EH (cell line): Measurements from ENCODE around the gene RAB27B.
"Not testable (repeated sequence)": the region's sequence is repeated elsewhere in the genome, so short reads cannot be mapped to it uniquely, and the experiment has no call there.

ENCODE experiments used
- DNase-seq: peaks from one replicate; pipeline ENCODE4 v3.0.0-alpha.2; 2015; ENCODE audit warnings: low read depth

Gene RAB27B

GRCh38 chr18:54815086-54815485, 13.2 kb upstream of the RAB27B start:
- no peak for DNase-seq

GRCh38 chr18:54820785-54821275, 7.4 kb upstream of the RAB27B start:
- DNase-seq, result not testable (repeated sequence)

GRCh38 chr18:54822872-54823845, 5.1 kb upstream of the RAB27B start:
- DNase-seq, result peak; percentile 90

- DNase-seq, result no peak
Measured at GRCh38 chr18:54824761-54825160, 3.5 kb upstream of the RAB27B start.

DNA sequence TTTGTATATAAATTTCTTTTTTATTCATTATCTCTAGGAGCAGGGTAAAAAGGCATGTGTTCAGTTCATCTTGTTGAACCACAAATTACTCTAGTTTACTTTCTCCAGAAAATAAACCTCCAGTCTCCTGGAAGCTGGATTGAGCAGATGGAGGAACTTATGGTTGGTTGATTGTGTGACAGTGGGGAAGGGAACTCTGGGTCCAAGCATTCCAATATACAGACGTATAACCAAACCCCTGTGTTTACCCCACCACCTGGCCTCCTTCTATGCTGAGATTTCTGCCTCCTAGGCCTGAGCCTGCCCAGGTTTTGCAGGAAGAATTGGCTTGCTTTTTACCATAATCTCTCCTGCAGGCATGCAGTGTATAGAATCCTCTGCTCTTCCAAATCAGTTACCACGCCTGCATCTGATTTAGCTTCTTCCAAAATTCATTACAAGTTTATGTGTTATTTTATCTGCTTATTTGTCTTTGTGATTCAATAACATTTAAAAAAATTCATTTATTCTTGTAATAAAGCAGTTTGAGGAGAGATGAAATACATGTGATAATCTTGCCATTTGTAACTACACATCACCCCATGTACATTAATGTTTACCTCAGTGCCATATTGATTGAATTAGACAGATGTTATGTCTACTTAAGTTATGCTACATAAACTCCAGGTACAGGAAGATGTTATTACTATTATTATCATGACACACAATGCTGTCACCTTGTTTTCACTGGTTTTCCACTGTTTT, 2.5 kb upstream of the RAB27B start:
- no peak for DNase-seq

DNA sequence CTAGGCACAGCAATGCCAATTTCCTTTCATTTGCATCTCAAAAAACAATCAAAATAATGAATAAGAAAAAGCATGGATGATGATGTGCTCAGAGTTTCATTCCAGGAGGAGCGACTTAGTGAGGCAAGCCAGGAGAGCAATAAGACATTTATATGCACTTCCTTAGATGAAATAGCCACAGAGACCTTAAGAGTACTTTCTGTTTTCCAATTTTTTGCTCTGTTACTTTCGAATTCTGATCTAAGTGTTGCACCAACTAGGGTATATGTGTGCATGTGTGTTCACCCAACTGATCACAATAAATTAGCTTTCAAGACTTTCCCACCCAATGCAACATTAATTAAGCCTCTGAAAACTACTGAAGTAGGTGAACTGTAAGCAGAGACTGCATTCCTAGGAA, 709 bp downstream of the RAB27B start:
- DNase-seq, result no peak

- DNase-seq, result no peak
Measured at GRCh38 chr18:54829856-54830255, 1.6 kb downstream of the RAB27B start.

DNA sequence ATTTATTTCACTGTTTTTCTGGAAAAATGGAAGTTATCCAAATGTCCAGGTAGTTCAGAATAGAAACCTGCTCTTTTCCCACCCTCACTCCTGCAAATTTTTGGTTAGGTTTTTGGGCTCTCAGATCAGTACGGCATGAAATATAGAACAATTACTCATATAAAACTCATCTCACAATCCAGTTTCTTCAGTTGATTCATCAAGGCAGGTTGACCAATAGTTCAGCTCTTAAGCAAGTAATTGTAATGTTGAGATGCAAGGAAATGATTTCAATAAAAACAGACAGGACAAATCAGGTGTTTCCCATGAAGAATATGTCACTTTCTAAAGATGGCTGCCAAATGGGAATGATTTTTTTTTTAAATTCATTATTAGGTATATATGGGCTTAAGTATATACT, 2.0 kb downstream of the RAB27B start:
- no peak for DNase-seq

DNA sequence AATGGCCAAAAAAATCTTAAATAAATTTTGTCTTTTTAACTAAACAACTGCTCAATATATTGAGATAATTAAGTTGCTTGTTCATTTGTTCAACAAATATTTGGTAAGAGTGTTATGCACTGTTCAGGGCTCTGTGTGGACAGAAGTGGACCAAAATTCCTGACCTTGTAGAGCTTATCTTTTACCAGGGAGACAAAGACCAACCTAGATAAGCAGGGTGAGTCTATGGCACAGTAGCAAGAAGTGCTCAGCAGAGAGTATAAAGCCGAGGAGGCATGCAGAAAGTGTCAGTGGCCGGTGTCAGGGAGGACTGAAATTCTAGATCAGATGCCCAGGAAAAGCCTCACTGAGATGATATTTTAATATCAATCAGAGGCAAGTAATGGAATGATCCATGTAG, 2.6 kb downstream of the RAB27B start:
- no peak for DNase-seq

DNA sequence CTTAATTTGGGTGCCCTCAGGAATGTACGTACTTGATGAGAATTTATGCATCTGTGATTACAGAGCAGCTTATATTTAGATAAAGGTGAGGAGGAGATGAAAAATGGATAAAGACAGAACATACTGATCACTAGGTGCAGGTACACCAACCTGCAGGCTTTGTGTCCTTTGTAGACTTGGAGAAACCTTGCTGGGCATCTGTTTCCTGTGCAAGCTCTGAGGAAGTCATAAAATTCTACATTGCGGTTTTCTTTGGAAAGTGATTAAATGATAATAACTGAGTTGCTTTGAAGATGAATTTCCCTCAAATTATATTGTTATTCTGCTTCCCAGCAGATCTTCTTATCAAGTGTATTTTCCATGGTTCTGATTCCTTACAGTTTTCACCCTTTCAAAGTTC, 7.7 kb downstream of the RAB27B start:
- DNase-seq, result no peak

GRCh38 chr18:54843314-54843713, 15.0 kb downstream of the RAB27B start:
- peak; percentile 20 for DNase-seq

DNA sequence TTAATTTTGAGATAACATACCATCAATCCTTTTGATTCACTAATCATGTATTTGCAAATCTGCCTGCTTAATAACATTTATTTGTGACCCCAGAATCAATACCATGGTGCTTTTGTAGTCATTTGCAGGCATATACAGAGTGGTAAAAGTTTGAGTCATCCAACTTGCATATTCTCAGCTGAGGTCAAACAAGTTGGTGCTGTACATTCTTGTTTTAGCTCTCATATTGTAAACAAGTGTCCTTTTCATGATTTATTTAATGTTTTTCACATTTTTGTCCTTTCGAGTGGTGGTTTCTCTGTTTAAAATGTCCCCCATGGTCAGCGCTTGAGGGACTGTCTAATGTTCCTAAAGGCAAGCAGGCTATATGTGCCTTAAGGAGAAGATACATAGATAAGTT, 17.5 kb downstream of the RAB27B start:
- peak; percentile 42 for DNase-seq

GRCh38 chr18:54848121-54848520, 19.8 kb downstream of the RAB27B start:
- DNase-seq, result no peak

GRCh38 chr18:54849683-54850082, 21.4 kb downstream of the RAB27B start:
- DNase-seq, result no peak

- no peak for DNase-seq
Measured at GRCh38 chr18:54850598-54850997, 22.3 kb downstream of the RAB27B start.

DNA sequence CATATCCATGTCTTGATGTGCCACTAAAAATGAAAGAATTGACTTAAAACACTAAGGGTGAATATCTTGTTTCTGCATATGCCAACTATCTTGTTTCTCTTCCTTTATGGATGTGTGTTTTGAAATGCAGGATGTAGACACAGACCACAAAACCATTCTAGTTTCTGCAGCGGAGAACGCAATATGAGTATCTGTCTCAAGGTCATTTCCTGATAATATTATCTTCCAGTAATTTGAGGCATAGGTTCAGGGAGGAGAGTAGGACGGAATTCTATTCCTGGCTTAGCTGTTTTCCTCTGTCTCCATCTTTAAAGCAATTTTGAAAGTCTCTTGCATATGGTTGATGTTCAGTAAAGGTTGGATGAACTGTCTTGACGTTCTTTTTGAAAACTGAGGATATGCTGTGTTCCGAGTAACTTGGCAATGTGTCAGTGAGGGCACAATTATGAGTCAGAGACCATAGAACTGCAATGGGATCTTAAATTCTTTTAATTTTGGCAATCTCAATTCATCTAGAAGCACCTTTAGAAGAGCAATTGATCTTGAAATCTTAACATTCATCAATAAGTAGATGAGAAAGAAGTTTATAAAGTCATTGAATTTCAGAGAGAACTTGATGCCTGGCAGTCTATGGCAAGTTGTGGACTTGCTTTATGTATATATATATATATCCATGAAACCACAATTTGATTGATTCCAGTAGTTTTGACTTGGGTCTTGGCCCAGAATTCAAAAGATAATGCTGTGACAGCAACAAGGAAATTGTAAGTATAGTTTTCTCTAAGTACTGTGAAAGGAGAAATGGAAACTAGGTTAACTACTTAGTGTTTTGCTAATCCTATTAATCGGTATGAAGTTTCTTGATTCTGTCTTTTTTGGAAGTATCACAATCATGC, 24.8 kb downstream of the RAB27B start:
- no peak for DNase-seq

DNA sequence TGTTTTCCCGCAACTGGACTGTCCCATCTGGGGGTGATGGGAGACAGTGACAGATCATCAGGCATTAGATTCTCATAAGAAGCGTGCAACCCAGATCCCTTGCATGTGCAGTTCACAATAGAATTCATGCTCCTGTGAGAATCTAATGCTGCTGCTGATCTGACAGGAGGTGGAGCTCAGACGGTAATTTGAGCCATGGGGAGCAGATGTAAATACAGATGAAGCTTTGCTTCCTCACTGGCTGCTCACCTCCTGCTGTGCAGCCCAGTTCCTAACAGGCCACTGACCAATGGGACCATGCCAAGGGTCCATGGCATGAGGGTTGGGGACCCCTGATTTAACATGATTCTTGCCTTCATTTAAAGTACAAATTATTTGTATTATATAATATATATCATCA, 26.8 kb downstream of the RAB27B start:
- DNase-seq, result peak; percentile 22

DNA sequence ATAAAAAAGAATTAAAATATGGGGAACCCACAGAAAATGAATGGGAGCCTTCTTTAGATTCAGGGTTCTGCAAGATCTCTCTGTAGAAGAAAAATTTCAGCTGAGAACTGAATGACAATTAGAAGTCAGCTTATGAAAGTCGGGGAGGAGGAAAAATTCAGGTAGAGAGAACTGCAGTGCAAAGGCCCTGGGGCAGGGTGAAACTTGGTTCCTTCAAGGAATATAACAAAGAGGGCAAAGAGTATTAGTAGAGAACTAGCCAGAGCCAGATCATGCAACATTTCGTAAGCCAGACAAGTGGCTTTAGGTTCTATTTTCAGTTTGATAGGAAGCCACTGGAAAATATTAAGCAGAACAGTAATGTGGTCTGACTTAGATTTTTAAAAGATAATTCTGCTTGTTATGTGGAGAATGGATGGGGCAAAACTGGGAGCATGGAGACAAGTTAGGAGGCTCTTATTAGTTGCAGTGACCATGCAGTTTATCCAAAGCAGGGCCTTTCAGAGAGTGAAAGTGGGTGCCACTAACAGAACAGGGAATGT, 27.9 kb downstream of the RAB27B start:
- no peak for DNase-seq

- DNase-seq, result no peak
Measured at GRCh38 chr18:54857499-54857898, 29.2 kb downstream of the RAB27B start.

- no peak for DNase-seq
Measured at GRCh38 chr18:54859667-54860421, 31.6 kb downstream of the RAB27B start.

GRCh38 chr18:54860941-54861340, 32.7 kb downstream of the RAB27B start:
- DNase-seq, result no peak
